Stimulated activated CD4-positive, alpha-beta T cell treated with anti-CD3 and anti-CD28 coated beads, Interleukin-12 subunit alpha, Interleukin-12 subunit beta, amount 100 ng/mL, for 24 hours (primary cell): ENCODE measurements around the gene RAB11FIP3.
"Not testable (repeated sequence)": the region's sequence is repeated elsewhere in the genome, so short reads cannot be mapped to it uniquely, and the experiment has no call there.

Source experiments
- DNase-seq, 2 experiments: peaks; one replicate each; pipeline ENCODE4 v3.0.0-alpha.2; 2020; ENCODE audit warnings: low read depth in 2 of 2

The RAB11FIP3 gene

DNA sequence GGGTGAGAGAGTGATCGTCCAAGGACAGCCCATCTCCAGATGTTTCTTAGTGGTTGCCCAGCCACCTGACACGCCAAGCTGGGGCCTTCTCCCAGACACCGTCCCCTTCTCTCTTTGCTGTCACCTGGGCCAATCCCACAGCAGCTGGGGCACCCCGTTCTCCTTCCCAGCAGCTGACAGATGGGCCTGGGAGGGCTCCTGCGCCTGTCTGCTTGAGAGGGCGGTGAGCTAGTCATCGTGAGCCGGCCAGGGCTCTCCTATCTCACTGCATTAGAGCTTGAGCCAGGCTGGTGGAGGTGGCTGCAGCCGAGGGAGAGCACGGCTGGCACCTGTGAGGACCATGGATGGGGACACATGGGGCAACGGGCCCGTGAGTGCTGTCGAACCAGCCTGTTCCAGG is 41.2 kb downstream of the RAB11FIP3 start:
- DNase-seq: no peak

DNA sequence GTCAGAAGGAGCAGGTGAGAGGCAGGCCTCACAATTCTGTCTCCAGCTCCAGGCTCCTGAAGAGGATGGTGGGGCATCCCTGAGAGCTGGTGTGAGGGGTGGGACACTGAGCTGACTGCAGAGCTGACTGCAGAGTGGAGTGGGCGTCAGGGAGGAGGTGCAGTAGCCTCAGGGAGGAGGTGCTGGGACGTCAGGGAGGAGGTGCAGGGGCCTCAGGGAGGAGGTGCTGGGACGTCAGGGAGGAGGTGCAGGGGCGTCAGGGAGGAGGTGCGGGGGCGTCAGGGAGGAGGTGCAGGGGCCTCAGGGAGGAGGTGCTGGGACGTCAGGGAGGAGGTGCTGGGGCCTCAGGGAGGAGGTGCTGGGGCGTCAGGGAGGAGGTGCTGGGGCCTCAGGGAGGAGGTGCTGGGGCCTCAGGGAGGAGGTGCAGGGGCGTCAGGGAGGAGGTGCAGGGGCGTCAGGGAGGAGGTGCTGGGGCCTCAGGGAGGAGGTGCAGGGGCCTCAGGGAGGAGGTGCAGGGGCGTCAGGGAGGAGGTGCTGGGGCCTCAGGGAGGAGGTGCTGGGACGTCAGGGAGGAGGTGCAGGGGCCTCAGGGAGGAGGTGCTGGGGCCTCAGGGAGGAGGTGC is 41.9 kb downstream of the RAB11FIP3 start:
- DNase-seq: not testable (repeated sequence)

DNA sequence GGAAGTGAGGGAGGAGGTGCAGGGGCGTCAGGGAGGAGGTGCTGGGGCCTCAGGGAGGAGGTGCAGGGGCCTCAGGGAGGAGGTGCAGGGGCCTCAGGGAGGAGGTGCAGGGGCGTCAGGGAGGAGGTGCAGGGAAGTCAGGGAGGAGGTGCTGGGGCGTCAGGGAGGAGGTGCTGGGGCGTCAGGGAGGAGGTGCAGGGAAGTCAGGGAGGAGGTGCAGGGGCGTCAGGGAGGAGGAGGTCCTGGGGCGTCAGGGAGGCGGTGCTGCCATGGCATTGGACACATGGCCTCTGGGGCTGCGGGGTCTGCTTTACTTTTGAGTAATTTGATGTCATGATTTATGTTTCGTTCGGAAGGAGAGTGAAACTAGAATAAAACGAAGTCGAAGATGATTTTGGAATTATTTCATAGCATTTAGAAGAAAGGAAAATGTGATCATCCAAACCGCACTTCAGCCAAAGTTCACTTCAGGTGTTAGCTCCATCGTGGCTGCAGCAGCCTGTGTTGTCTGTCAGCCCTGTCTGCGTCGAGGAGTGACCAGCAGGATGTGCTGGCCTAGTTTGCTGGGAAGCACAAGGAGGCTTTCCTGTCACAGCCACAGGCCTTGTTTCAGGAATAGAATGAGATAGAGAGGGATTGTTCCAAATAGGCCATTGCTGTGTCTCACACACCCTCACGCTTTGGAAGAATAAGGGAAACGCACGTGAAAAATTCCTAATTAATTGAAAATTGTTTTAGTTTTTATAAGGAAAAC is 42.8 kb downstream of the RAB11FIP3 start:
- no peak for DNase-seq

DNA sequence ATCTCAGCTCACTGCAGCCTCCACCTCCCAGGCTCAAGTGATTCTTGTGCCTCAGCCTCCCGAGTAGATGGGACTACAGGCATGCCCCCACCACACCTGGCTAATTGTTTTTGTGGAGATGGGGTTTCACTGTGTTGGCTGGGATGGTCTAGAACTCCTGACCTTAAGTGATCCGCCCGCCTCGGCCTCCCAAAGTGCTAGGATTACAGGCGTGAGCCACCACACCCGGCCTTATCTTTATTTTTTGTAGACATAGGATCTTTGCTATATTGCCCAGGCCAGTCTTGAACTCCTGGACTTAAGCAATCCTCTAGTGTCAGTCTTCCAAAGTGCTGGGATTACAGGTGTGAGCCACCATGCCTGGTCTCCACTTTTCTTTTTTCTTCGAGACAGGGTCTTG is 44.0 kb downstream of the RAB11FIP3 start:
- DNase-seq: not testable (repeated sequence)

DNA sequence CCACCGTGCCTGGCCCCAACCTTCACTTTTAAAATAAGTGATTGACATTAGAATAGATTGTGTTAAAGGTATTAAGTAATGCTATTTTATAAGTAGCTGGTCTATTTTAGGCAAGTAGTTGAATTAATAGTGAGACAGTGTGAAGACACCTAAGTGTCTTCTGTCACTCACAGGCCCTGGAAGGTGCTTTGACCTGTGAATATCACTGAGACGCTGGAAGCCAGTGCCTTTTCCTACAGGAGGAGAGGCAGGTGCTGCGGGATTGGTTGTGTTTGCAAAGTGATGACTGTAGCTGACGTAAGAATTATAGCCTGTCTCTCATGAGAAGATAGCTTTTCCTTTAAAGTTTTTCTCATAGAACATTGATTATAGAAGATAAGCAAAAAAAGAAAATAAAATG is 45.0 kb downstream of the RAB11FIP3 start:
- no peak for DNase-seq

DNA sequence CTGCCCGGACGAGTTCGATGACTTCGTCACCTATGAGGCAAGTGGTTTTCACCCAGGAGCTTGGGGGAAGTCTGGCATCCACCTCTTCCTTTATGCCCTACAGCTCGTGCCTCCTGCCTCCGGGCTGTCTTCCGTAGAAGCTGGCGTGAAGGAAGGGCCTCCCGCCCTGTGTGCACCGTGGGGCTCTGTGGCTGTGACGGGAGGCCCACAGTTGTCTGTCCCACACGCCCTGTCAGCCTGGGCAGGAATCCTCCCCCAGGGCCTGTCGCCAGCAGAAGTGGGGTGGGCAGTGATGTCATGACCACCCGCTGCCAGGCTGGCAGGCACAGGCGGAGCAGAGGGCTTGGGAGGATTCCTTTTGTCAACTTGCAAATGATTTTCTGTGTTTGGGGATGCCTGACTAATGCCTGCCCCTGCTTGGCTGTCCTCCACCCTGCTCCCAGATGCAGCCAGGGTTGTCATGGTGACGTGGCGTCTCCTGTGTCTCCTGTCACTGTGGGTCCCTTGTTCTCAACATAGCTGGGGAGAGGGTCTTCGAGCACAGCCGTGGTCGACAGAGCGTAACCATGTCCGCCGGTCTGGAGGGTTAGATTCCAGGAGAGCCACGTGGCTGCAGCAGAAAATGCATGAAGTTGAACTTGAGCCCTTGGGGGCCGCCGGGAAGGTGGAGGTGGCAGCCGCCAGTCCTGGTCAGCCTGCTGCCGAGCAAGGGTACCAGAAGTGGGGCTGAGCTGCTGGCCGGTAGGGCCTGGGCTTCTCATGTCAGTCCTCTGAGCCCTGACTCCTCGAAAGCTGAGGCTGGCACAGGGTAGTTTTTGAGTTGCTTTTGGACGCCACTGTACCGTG is 46.1 kb downstream of the RAB11FIP3 start:
- DNase-seq: no peak

DNA sequence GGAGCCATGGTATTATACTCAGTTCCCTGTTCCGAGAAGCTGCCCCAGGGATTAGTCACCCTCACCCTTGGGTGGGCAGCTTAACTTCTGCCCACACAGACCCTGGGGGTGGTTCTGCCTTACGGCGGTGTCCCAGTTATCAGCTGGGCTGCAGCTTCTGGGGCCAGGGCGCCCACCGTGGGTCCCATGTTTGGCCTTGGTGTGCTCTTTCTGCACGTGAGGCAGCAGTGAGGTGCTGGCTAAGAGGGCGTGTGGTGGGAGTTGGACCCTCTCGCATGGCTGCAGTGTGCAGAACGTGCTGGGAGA is 46.7 kb downstream of the RAB11FIP3 start:
- no peak for DNase-seq

DNA sequence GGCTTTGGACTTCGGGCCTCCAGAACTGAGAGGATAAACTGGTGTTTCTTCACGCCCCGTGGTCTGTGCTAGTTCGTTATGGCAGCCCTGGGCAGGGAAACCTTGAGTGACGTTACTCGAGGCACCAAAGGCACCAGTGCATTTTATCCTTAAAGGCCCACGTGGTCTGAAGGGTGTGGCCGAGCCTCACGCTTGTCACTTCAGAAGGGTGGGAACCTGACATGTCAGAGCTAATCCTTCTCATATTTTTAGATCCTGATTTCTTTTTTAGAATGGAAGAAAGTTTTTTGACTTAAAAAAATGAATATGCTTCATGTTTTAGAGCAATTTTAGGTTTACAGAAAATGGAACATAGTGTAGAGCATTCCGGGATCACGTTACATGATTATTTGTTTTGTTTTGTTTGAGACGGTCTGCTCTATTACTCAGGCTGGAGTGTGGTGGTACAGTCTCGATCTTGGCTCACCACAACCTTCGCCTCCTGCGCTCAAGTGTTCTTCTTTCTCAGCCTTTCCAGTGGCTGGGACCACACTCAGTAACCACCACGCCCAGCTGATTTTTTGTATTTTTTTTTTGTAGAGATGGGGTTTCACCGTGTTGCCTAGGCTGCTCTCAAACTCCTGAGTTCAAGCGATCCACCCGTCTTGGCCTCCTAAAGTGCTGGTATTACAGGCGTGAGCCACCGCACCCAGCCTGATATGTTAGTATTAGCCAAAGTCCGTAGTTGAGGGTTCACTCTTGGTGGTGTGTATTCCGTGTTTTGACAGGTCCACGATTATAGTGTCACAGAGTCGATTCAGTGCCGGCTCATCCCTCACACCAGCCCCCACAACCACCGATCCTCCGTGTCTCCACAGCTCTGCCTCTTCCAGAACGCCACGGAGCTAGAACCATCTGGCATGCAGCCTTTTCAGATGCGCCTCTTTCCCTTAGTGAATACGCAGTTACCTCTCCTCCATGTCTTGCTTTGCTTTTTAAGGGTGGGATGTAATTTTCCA is 47.9 kb downstream of the RAB11FIP3 start:
- no peak for DNase-seq

DNA sequence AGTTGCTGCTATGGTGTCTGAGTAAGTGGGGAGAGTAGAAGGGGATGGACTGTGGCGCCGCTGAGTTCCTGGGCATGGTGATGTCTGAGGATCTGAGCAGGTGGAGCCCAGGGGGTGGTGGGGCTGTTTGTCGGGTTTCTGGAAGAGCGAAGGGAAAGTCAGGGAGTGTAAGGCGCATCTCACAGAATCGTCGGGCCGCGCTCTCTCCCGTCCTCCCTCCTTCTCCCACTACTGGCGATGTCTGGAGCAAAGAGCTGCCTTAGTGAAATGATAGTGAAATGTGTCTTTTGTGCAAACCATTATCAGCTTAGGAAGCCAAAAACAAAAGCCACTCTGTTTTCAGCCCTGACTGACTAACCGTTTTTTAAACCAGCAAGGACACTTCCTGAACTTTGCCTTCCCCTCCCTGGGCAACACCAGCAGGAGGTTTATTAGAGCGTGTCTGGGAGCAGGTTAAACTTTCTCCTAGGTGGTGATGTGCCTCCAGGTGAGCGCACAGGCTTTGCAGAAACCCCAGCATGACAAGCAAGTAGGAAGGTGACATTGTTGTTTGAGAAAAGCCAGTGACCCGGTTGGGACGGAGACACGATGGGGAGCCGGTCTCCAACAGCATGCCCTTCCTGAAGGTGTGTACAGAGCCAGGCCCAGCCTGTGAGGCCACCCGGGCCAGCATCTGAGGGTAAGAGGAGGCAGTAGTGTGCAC is 49.1 kb downstream of the RAB11FIP3 start:
- no peak for DNase-seq

DNA sequence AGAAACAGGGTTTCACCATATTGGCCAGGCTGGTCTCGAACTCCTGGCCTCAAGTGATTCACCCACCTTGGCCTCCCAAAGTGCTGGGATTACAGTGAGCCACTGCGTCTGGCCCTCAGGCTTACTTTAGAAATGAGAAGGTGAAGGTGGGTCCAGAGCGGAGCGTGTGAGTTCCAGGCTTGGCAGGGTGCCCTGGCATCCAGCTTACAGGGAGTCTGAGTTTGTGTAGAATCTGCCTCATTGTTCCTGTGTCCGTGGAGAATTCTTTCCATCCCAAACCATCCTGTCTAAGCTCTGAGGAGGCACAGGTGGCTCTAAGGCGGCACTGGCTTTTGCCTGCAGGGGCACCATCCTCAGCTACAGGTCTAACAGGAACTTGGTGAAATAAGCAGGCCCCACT is 50.6 kb downstream of the RAB11FIP3 start:
- no peak for DNase-seq

DNA sequence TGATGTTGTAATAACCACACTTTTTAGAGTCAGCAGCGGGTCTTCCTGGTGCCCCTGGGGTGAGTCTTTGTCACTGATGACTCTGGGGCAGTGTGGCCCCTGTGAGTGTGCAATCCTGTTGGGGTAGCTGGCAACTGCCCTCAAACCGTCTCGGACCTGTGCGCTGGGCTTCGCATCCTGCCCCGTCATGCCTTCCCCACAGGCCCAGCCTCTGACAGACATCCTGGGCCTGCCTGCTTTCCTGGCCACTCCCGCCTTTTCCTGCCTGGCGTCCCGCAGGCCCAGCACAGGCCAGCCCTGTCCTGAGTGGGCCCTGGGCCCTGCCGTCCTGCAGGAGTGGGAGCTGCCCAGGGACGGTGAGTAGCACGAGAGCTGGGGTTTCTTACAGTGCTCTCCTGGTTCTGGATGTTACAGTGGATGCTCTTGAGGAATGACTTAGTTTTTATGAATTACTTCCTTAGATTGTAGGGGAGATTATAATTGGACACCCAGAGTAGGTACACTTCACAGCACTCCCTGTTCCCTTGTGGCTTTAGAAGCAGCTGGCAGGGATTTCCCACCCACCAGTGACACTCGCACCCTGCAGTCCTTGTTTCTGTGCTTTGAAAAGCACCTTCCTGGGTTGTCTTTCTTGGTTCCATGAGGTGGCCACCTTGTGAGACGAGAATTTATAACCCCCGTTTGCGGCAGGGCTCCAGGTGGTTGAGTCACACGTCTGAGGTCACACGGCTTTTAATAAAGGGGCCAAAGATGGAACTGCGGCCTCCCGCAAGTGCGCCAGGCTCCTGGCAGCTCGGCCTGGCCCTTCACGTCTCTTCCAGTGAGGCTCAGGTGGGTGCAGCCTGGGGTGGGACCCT is 52.1 kb downstream of the RAB11FIP3 start:
- DNase-seq: no peak

DNA sequence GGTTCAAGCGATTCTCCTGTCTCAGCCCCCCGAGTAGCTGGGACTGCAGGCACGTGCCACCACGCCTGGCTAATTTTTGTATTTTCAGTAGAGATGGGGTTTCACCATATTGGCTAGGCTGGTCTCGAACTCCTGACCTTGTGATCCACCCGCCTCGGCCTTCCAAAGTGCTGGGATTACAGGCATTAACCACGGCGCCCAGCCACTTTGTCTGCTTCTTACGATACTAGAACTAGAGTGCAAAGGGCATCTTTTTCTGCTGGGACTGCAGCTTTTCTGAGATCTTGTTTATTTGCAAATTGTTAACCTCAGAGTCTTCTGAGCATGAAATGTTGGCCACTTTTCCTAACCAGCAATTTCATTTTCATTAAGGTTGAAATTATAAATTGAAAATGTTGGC is 52.8 kb downstream of the RAB11FIP3 start:
- DNase-seq: not testable (repeated sequence)

DNA sequence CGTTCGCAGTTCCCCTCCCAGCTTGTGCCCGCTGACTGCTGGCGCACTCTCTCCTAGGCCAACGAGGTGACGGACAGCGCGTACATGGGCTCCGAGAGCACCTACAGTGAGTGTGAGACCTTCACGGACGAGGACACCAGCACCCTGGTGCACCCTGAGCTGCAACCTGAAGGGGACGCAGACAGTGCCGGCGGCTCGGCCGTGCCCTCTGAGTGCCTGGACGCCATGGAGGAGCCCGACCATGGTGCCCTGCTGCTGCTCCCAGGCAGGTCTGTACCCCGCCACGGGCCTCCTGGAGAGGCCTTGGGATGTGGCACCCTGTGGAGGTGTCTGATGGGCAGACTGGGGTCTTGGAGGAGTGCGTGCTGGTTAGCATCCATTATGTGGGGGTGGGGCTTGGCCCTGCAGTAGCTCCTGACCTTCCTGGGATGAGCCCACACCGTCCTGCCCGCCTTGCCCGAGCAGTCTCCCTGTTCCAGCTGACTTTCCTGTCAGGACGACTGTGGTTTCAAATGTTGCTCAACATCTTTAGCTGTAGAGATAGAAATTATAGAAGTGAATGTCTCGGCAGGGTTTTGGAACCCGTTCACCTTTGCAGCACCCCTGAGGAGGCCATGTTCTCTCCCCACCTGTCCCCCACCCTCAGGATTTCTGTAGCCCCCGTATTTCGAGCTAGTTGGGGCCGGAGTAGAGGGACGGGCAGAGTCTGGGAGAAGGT is 57.2 kb downstream of the RAB11FIP3 start:
- DNase-seq: no peak

DNA sequence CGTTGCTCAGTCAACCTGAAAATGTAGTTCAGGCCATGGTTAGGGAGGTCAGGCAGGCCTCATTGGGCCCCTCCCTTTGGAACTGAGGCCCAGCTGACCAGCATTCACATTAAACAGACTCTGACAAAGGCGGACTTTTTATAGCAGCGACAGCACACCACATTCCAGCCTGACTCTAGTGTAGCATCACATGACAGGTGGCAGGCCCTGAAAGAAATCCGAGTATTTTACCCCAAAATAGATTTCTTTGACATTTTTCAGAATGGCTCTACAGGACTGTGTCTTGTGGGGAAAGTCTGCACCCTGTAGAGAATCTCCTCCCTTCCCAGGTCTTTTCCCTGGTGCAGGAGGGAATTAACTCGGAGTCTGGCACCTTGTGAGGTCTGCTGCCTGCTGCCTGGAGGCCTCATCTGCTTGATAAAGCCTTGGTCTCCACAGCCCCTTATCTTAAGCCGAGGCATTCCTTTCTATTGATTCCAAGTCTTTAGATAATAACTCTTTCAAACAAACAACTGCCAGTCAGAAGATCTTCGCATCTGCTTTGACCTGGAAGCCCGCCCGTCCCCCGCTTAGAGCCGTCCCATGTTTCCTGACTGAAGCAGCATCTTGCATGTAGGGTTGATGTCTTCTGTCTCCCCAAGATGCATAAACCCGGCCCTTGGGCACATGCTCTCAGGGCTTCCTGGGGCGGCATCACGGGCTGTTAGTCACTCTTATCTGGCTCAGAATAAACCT is 58.1 kb downstream of the RAB11FIP3 start:
- DNase-seq: no peak

DNA sequence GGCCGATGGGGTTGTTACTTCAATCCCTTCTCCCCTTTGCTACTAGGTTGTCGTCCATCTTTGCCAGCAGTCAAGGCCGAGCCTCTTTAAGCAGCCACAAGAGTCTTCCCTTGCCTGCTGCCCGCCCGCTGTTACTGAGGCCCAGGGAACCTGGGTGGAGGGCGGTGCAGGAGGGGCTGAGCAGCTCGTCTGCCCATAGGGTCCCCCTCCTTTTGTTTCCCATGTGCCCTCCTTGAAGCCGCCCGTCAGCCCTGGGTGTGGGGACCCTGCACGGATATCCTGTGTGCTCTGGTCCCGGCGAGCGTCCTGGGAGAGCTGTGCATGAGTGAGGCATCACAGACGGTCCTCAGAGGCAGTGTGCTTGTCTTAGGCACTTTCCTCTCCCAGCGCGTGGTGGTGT is 64.2 kb downstream of the RAB11FIP3 start:
- no peak for DNase-seq

DNA sequence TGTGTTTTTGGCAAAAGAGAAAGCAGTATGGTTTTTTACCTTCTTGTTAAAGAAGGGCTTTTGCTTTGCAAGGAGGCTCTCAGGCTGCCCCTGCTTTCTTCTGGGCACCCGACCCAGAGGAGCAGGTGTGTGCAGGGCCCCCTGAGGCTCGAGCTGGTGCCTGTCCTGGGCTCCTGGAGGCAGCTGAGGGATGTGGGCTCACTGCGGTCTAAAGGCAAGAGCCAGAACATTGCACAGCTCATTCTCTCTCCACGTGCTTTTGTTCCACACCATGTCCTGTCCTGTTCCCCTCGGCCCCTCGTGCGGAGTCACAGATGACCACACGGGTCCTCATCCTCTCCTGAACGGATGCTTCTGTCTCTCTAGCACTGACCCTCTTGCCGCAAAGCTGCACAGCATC is 65.3 kb downstream of the RAB11FIP3 start:
- DNase-seq: no peak

DNA sequence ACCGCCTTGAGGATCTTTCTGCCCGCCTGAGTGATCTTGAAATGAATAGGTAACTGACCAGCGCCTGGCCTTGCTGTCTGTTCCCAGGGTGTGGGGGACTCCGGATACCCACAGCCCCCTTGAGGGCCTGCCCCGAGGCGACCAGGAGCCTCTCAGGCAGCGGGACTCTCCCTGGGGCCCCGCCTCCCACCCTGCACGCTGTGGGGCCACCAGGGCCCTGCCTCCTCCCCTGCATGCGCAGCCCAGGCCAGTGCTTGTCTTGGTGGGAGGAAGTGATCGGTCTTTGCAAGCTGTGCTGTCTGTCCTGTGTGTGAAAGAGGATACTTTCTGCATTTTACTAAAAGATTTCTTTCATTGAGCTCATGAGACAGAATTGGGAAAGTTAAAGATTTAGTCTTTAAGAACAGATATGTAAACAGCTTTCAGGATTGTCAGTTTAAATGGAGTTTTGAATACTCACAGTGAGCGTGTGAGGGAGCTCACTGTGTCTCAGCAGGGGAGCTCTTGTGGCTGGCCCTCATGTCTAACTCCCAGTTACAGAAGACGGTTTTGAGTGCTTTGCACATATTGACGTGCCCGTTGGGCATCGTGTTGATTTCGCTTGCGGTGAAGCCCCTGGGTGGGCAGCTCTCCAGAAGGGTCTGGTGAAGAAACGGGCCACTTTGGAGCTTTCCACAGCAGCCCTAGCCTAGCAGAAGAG is 65.9 kb downstream of the RAB11FIP3 start:
- DNase-seq: no peak
